PC-3 (cell line): Measurements from ENCODE around the gene TSPAN9. TPM values are rescaled to one million over a fixed set of nuclear protein-coding genes. Genes with fewer than 3 reads are reported as not detected.

ENCODE experiments used
- ATAC-seq: fragments of 200-7000 bp; cut with Tn5 transposase; 2 replicates; pipeline ENCODE4 v1.9.1; 2020; ENCODE audit warnings: mild to moderate bottlenecking, moderate library complexity
- BruUV-seq: library from RNA; stranded (reverse); fragments of 400-500 nt; replicated peaks from 2 replicates; lab custom pipeline; 2021; lab: Mats Ljungman, UMichigan
- CTCF ChIA-PET: fragments of 300-600 bp; sonication (Branson Sonifier 250); formaldehyde crosslinking; loops from one replicate; lab custom pipeline; 2022; ENCODE audit warnings: antibody characterized with exemption; lab: Charles Lee
- POLR2A ChIA-PET: fragments of 300-600 bp; sonication (Branson Sonifier 250); formaldehyde crosslinking; loops from one replicate; lab custom pipeline; 2022; ENCODE audit warnings: antibody characterized with exemption; ENCODE audit not compliant: unreplicated experiment; lab: Charles Lee
- DNase-seq: peaks from one replicate; pipeline ENCODE4 v3.0.0-alpha.2; 2015
- H2AFZ ChIP-seq: fragments of 300-600 bp; sonication (generic); 2 replicates; pipeline ENCODE4 v1.6.0; 2016; ENCODE audit warnings: antibody characterized with exemption, low read length
- H3F3A ChIP-seq: fragments of 300-600 bp; sonication (generic); one replicate; pipeline ENCODE4 v1.6.0; 2017; ENCODE audit warnings: antibody characterized with exemption, low read length, control low read depth, mild to moderate bottlenecking; ENCODE audit not compliant: unreplicated experiment
- H3K27ac ChIP-seq: fragments of 300-600 bp; sonication (generic); 2 replicates; pipeline ENCODE4 v1.5.1; 2016; ENCODE audit warnings: mild to moderate bottlenecking, low read length
- H3K27me3 ChIP-seq: fragments of 300-600 bp; sonication (generic); 2 replicates; pipeline ENCODE4 v1.6.1; 2016; ENCODE audit warnings: low read length, mixed read lengths
- H3K36me3 ChIP-seq: fragments of 300-600 bp; sonication (generic); 2 replicates; pipeline ENCODE4 v1.6.1; 2016; ENCODE audit warnings: low read depth, mixed run types, low read length, mixed read lengths
- H3K4me1 ChIP-seq: fragments of 300-600 bp; sonication (generic); 2 replicates; pipeline ENCODE4 v1.5.1; 2016; ENCODE audit warnings: low read length; ENCODE audit not compliant: insufficient read depth
- H3K4me2 ChIP-seq: fragments of 300-600 bp; sonication (generic); 2 replicates; pipeline ENCODE4 v1.6.0; 2016; ENCODE audit warnings: low read length
- H3K4me3 ChIP-seq: fragments of 300-600 bp; sonication (generic); 2 replicates; pipeline ENCODE4 v1.5.1; 2016; ENCODE audit warnings: mild to moderate bottlenecking, low read length, mixed read lengths
- H3K79me2 ChIP-seq: fragments of 300-600 bp; sonication (generic); 2 replicates; pipeline ENCODE4 v1.6.1; 2017; ENCODE audit warnings: low read length, mixed read lengths
- H3K9ac ChIP-seq: fragments of 300-600 bp; sonication (generic); 2 replicates; pipeline ENCODE4 v1.6.0; 2016; ENCODE audit warnings: mild to moderate bottlenecking, low read length
- H3K9me2 ChIP-seq: fragments of 300-600 bp; sonication (generic); replicated peaks from 2 replicates; pipeline ENCODE4 v1.6.1; 2016; ENCODE audit warnings: mixed run types, low read length, mixed read lengths
- H3K9me3 ChIP-seq: fragments of 300-600 bp; sonication (generic); 2 replicates; pipeline ENCODE4 v1.6.1; 2016; ENCODE audit warnings: low read length, mixed read lengths
- H4K20me1 ChIP-seq: fragments of 300-600 bp; sonication (generic); 2 replicates; pipeline ENCODE4 v1.6.1; 2016; ENCODE audit warnings: low read length, mixed read lengths
- CTCF ChIP-seq: fragments of 300-600 bp; sonication (generic); conservative IDR thresholded peaks from 2 replicates; pipeline ENCODE4 v1.5.1; 2017; ENCODE audit warnings: antibody characterized with exemption, low read depth, mild to moderate bottlenecking, low read length
- EZH2 ChIP-seq: fragments of 300-600 bp; sonication (generic); IDR thresholded peaks from one replicate; pipeline ENCODE4 v1.6.1; 2017; ENCODE audit warnings: antibody characterized with exemption, mild to moderate bottlenecking, low read length; ENCODE audit not compliant: unreplicated experiment
- EZH2phosphoT487 ChIP-seq: fragments of 300-600 bp; sonication (generic); IDR thresholded peaks from 2 replicates; pipeline ENCODE4 v1.6.1; 2018; ENCODE audit warnings: mild to moderate bottlenecking, antibody characterized with exemption, low read length, borderline replicate concordance
- intact Hi-C: fragments of 100-400 bp; cut with micrococcal nuclease; formaldehyde crosslinking; loops from 2 replicates; pipeline ENCODE4 v1.9.0; 2023
- total RNA-seq: library from RNA; depleted of rRNA; stranded (reverse); fragments of >200 nt; gene quantifications from 2 replicates; pipeline ENCODE4 v1.2.3, GENCODE V29; 2014

Gene TSPAN9
- total RNA-seq, 1 experiment from 2014 or later, result 6.2 TPM

- H4K20me1 ChIP-seq, result no peaks in the 10 kb centered on the region
- CTCF ChIA-PET, result no interaction called here
- H3K4me2 ChIP-seq, result no peak overlapping the region
- H3F3A ChIP-seq, result no peaks in the 10 kb centered on the region
- no peaks in the 10 kb centered on the region for H3K79me2 ChIP-seq
- H3K9me2 ChIP-seq, result no peaks in the 10 kb centered on the region
- DNase-seq (no peak), ATAC-seq (no peak)
- no peak overlapping the region for H3K27ac ChIP-seq
- BruUV-seq, result no TSS peak
- H3K9me3 ChIP-seq, result no peaks in the 10 kb centered on the region
- no peaks in the 10 kb centered on the region for H3K36me3 ChIP-seq
- intact Hi-C loops, result no loop called here
- H3K4me3 ChIP-seq, result no peak overlapping the region
- H2AFZ ChIP-seq, result no peak overlapping the region
- POLR2A ChIA-PET, result no interaction called here
- no peaks in the 10 kb centered on the region for H3K4me1 ChIP-seq
- TF ChIP-seq CTCF (no peak), EZH2 (no peak), EZH2phosphoT487 (no peak)
- no peak overlapping the region for H3K9ac ChIP-seq
- H3K27me3 ChIP-seq, result no peaks in the 10 kb centered on the region
Measured at GRCh38 chr12:3213768-3214167, 136.6 kb downstream of the TSPAN9 start.

- peak; percentile 16 for DNase-seq
- TF ChIP-seq EZH2phosphoT487 (no peak), CTCF (no peak), EZH2 (no peak)
- Histone ChIP-seq H3K9me2 (no peaks in the 10 kb centered on the region), H4K20me1 (no peaks in the 10 kb centered on the region), H3K9ac (no peak overlapping the region), H3K4me2 (no peak overlapping the region), H3K9me3 (no peaks in the 10 kb centered on the region), H3K27ac (no peak overlapping the region), H3K4me1 (no peaks in the 10 kb centered on the region), H3F3A (no peaks in the 10 kb centered on the region), H3K36me3 (no peaks in the 10 kb centered on the region), H2AFZ (no peak overlapping the region), H3K27me3 (no peaks in the 10 kb centered on the region), H3K4me3 (no peak overlapping the region), H3K79me2 (no peaks in the 10 kb centered on the region)
- ChIA-PET POLR2A (no interaction called here), CTCF (no interaction called here)
- intact Hi-C loops, result no loop called here
- ATAC-seq, result no peak
- no TSS peak for BruUV-seq
Measured at GRCh38 chr12:3214526-3215365, 137.6 kb downstream of the TSPAN9 start.

- Histone ChIP-seq H4K20me1 (no peaks in the 10 kb centered on the region), H2AFZ (no peak overlapping the region), H3K9me2 (no peaks in the 10 kb centered on the region), H3K79me2 (no peaks in the 10 kb centered on the region), H3K4me1 (no peaks in the 10 kb centered on the region), H3K9me3 (no peaks in the 10 kb centered on the region), H3K4me2 (no peak overlapping the region), H3K27ac (no peak overlapping the region), H3K4me3 (no peak overlapping the region), H3K36me3 (no peaks in the 10 kb centered on the region), H3F3A (no peaks in the 10 kb centered on the region), H3K27me3 (no peaks in the 10 kb centered on the region), H3K9ac (no peak overlapping the region)
- ATAC-seq, result no peak
- POLR2A ChIA-PET, result no interaction called here
- intact Hi-C loops, result no loop called here
- no TSS peak for BruUV-seq
- CTCF ChIA-PET, result no interaction called here
- DNase-seq, result no peak
- TF ChIP-seq EZH2 (no peak), EZH2phosphoT487 (no peak), CTCF (no peak)
Measured at GRCh38 chr12:3215410-3215975, 138.3 kb downstream of the TSPAN9 start.
